HG02981 (cell line): Measurements from ENCODE around the gene DCLRE1A.

Experiments used
- ATAC-seq: cut with Tn5 transposase; IDR thresholded peaks from one replicate; pipeline ENCODE4 v1.9.1; 2021; ENCODE audit warnings: mild to moderate bottlenecking, moderate library complexity; ENCODE audit not compliant: unreplicated experiment

The DCLRE1A gene

GRCh38 chr10:113801569-113801968 is 52.3 kb downstream of the DCLRE1A start:
- no peak for ATAC-seq

GRCh38 chr10:113791691-113792090 is 62.2 kb downstream of the DCLRE1A start:
- no peak for ATAC-seq

- ATAC-seq: peak; percentile 89
Observed at GRCh38 chr10:113788604-113789083, 65.2 kb downstream of the DCLRE1A start.
